GM18505 (cell line): ENCODE results near the gene VEZT.
"Not testable (repeated sequence)": the region's sequence is repeated elsewhere in the genome, so short reads cannot be mapped to it uniquely, and the experiment has no call there.

Source experiments
- ATAC-seq: cut with Tn5 transposase; IDR thresholded peaks from one replicate; pipeline ENCODE4 v1.9.1; 2021; ENCODE audit not compliant: unreplicated experiment
- POLR2A ChIP-seq: IDR thresholded peaks from 4 replicates; pipeline ENCODE4 v1.6.1; 2011; ENCODE audit warnings: borderline replicate concordance; ENCODE audit not compliant: insufficient read depth, insufficient read length; ENCODE audit errors: extremely low read depth

VEZT gene

DNA sequence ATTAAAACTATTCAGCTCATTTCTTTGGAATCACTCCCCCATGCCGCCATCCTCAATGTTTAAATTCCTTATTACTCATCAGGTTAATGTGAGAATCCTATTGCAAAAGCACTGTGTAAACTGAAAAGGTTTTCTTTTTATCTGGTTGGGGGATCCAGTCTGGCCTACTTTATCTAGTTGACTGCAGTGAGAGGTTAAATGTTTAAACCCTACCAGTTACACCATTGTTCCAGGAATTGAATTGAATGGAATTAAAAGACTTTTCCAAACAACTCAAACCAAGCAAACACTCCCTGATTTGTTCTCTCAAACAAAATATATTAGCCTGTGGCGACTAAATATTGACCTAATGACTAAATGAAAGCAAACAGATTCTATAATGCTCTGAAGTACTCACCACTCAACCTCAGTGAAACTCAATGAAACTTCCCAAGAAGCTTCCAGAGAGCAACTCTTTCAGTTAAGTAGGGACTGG is 100.5 kb downstream of the VEZT start:
- no peak for TF ChIP-seq POLR2A
- no peak for ATAC-seq

DNA sequence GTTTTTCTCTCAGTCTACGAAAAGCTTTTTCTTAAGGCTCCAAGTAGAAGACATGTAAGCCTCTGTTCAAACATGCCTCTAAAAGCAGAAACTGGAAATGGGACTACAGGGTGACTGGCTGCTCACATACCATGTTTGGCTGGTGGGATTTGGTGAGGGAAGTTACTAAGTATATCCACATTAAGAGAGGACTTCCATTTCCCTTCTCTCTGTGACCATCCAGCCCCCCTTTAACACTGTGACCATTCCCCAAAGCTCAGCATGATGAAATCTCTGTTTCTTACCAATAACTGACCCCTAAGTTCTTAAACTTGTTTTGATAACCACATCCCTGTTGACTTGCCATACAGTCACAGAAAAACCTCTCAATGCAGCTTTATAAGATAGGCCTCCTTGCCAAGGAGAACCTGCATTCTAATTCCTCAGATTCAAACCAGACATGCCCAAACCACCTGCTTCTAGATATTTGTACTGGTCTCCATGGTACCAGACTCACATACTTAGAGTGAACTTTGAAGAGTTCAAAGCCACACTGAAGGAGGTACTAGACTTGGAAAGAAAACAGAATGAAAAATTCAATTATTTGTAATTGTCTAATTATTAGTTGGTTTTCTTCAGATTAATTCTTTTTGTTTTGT is 102.2 kb downstream of the VEZT start:
- no peak for ATAC-seq
- TF ChIP-seq POLR2A: no peak

DNA sequence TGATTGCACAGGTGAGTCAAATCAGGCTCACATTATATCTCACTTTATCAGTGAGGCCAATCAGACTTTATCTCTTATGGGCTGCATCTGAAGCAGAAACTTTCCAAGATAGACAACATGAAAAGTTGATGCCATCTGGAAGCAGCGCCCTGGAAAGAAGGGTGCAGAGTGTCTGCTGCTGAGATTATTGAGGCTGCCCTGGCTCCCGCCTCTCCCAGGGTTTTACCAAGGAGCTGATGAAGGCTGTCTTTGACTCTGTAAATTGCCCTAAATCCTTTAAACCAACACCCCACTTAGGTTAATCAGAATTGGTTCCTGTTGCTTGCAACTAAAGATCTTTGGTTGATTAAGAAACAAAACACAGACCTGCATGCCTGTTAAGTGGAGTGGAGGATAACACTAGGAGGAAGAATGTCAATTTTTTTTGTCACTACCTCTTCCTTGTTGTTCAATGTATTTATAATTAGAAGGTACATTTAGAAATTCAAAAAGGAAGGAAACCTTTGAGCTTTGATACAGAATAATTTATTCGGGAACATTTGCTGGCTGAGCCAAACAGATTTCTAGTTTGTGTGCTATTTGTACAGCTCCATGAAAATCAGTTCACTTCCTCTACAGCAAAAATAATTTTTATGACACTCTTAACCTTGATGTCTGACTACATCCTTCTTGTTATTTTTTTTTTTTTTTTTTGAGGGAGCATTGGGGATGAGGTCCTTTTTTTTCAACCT is 104.1 kb downstream of the VEZT start:
- no peak for ATAC-seq
- TF ChIP-seq POLR2A: no peak

DNA sequence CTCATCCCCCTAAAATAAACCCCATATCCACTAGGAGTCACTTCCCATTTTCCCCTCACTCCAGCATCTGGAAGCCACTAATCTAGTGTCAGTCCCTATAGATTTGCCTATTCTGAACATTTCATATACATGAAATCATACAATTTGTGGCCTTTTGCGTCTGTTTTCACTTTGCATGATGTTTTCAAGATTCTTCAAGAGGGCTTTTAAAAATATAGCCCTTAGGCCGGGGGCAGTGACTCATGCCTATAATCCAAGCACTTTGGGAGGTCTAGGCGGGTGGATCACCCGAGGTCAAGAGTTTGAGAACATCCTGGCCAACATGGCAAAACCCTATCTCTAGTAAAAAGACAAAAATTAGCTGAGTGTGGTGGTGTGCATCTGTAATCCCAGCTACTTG is 104.7 kb downstream of the VEZT start:
- no peak for TF ChIP-seq POLR2A
- no peak for ATAC-seq

DNA sequence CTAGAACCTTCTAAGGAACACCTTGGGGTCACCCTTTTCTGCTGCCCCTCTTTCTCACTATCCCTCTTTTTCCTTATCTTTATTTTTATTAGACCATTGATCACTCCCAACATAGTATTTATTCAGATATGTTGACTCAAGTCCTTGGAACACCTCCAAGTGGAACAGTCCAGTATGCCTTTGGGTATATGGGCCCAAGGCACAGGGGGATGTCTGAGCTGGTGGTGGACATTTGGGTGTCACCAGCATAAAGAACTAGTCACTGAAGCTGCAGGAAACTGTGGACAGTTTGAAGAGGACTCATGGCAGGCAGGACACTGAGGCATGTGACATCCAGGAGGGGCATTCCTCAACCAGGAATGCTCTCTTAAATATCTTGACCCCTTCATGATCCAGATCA is 105.6 kb downstream of the VEZT start:
- no peak for TF ChIP-seq POLR2A

DNA sequence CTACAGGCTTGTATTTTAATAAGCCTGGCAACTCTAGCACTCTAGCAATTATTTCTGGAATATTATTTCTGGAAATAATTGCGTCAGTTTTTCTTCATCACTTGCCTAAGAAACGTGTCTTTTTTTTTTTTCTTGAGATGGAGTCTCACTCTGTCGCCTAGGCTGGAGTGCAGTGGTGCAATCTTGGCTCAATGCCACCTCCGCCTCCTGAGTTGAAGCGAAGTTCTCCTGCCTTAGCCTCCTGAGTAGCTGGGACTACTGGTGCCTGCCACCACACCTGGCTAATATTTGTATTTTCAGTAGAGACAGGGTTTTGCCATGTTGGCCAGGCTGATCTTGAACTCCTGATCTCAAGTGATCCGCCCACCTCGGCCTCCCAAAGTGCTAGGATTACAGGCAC is 106.6 kb downstream of the VEZT start:
- not testable (repeated sequence) for ATAC-seq

More for the DNA sequence above, 105.6 kb downstream of the VEZT start:
- ATAC-seq: no peak

DNA sequence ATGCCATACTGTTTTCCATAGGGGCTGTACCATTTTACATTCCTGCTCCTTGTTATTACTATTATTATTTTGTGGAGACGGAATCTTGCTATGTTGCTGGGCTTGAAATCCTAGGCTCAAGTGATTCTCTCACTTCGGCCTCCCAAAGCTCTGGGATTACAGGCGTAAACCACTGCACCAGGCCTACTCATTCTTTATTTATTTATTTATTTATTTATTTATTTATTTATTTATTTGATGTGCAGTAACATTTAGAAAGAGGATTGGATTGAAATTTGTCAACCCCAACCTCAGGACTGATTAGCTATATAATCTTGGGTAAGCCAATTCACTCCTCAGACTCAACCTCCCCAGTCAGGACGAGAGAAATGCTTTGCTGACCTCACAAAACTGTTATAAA is 107.9 kb downstream of the VEZT start:
- TF ChIP-seq POLR2A: no peak
- ATAC-seq: no peak

DNA sequence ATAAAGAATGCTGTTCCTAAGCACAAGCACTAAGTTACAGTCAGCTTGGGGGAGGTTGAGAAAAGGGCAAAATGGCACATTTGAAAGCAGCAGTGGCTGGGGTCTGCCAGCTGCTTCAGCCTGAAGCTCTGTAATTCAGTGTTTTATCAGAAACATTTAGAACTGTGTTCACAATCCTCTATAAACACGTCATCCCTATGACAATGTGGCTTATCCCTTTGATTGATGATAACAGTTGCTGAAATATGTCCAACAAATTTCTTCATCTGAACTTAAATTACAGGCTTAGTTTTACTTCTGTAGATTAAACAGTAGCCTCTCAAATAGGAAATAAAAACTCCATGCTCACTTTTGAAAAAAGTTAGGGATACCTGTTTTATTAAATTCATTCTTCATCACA is 108.8 kb downstream of the VEZT start:
- no peak for ATAC-seq
- no peak for TF ChIP-seq POLR2A

DNA sequence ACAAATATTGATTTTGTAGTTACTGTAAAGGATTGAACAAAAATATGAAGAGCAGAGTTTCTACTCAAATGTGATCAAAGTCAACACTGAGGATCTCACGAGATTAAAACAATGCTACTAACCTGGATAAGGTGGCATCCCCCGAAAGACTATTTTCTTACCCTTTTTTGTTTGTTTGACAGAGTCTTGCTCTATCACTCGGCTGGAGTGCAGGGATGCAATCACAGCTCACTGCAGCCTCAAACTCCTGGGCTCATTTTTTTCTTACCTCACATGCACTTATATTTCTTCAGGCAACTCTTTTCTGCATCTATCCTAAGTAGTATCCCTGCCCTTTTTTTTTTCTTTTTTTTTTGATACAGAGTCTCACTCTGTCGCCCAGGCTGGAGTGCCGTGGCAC is 109.2 kb downstream of the VEZT start:
- no peak for TF ChIP-seq POLR2A
- ATAC-seq: no peak

DNA sequence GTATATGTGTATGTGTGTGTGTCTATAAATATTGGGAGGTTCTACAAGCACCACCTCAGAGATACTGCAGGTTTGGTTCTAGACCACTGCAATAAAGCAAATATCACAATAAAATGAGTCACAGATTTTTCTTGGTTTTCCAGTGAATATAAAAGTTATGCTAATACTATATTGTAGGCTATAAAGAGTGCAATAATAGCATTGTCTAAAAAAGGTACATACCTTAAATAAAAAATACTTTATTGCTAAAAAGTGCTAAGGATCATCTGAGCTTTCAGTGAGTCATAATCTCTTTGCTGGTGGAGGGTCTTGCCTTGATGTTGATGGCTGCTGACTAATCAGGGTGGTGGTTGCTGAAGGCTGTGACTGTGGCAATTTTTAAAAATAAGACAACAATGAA is 111.1 kb downstream of the VEZT start:
- no peak for TF ChIP-seq POLR2A
- ATAC-seq: no peak

DNA sequence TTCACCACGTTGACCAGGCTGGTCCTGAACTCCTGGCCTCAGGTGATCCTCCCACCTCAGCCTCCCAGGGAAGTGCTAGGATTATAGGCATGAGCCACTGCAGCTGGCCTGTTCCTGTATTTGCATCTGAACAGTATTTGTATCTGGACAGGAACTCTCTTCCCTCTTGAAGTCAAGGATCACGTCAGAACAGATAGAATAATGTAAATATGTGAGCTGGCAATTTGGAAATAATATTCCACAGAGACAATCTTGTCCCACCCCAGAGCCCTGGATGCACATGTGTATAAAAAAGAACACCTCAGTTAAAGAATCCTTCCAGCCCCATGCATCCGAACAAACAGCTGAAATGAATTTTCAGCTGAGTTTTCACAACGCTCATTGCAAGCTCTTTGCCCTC is 118.3 kb downstream of the VEZT start:
- ATAC-seq: no peak
- no peak for TF ChIP-seq POLR2A

DNA sequence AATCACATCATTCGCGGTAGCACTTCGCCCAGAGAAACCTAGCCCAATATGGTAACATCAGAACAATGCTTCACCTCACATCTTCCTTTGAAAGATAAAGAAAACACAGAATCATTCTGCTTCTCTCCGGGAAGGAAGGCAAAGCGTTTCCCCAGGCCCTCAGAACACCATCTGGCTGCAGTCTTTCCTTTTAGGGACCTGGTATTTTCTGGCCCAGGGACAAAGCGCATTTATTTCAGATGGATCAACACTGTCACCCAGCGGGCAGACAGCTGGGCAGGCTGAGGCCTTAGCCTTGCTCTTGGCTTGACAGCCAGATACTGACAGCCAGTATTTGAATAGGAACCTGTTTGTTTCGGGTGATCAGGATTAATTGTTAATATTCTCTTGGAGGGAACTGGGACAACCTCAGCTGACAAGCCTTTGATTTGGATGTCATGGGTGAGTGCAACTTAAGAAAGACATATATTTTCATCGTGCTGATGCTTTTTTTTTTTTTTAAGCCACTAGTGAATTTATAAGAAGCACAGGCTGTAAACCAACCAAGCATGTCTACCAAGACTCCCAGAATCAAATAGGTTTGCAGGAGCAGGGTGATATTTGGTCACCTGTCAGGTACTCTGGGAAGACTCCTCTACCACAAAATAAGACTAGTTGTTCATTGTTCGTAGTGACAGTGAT is 118.9 kb downstream of the VEZT start:
- no peak for ATAC-seq
- no peak for TF ChIP-seq POLR2A

DNA sequence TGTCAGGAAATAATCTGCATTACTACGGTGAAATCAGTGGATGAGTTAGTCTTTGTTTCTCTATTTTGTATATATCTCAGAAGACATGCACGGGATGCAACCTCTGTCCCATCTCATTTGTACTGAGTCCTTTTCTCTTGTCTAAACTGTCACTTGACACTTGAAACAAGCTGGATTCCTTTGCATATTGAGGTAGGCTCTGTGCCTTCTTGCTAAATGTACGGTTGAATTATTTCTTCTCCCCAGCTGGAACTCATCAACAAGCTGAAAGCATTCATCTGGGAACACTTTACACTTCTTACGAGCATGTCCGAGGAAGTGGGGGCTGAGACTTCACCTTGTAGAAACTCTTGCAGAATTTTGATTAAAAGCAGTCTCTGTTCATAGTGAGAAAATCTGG is 119.5 kb downstream of the VEZT start:
- no peak for ATAC-seq
- no peak for TF ChIP-seq POLR2A
